ENCODE results near the gene CDC25C. TPM values are rescaled to one million over a fixed set of nuclear protein-coding genes. Genes with fewer than 3 reads are reported as not detected.

CDC25C gene
- total RNA-seq, 1 experiment from 2014 or later = 19.3 TPM

DNA sequence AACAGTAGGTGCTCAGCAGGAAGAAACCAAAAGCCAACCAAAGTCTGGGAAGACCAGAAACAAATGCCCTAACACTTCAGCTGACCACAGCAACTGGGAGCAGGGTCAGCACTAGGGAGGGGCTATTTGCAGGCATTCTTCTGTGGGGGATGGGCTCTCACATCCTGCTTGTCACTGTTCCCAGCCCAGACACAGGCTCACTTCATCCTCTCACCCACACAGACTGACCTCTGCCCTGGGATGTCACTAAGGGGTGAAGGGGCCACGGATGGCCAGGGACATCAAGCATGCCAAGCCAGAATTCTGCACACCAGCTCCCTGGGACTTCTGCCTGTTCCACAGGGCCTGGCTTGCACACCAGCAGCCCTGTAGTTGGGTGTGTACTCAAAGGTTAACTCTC lies 85.9 kb downstream of the CDC25C start (continued):
- TF ChIP-seq CBX3 (IDR thresholded peaks at IDR 0.05; ENCODE audit: low read depth) = no peak
- TF ChIP-seq, protein P1, sequence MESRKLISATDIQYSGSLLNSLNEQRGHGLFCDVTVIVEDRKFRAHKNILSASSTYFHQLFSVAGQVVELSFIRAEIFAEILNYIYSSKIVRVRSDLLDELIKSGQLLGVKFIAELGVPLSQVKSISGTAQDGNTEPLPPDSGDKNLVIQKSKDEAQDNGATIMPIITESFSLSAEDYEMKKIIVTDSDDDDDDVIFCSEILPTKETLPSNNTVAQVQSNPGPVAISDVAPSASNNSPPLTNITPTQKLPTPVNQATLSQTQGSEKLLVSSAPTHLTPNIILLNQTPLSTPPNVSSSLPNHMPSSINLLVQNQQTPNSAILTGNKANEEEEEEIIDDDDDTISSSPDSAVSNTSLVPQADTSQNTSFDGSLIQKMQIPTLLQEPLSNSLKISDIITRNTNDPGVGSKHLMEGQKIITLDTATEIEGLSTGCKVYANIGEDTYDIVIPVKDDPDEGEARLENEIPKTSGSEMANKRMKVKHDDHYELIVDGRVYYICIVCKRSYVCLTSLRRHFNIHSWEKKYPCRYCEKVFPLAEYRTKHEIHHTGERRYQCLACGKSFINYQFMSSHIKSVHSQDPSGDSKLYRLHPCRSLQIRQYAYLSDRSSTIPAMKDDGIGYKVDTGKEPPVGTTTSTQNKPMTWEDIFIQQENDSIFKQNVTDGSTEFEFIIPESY (IDR thresholded peaks at IDR 0.05; ENCODE audit: extremely low read depth, insufficient replicate concordance, low read length) = no peak
- TF ChIP-seq, protein P2, sequence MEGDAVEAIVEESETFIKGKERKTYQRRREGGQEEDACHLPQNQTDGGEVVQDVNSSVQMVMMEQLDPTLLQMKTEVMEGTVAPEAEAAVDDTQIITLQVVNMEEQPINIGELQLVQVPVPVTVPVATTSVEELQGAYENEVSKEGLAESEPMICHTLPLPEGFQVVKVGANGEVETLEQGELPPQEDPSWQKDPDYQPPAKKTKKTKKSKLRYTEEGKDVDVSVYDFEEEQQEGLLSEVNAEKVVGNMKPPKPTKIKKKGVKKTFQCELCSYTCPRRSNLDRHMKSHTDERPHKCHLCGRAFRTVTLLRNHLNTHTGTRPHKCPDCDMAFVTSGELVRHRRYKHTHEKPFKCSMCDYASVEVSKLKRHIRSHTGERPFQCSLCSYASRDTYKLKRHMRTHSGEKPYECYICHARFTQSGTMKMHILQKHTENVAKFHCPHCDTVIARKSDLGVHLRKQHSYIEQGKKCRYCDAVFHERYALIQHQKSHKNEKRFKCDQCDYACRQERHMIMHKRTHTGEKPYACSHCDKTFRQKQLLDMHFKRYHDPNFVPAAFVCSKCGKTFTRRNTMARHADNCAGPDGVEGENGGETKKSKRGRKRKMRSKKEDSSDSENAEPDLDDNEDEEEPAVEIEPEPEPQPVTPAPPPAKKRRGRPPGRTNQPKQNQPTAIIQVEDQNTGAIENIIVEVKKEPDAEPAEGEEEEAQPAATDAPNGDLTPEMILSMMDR (IDR thresholded peaks at IDR 0.05 in 2 of 3, conservative IDR thresholded peaks at IDR 0.05 in 1 of 3; ENCODE audit: borderline replicate concordance in 1 of 3, insufficient read depth in 1 of 3, low read depth in 2 of 3, low read length in 2 of 3) = no peak
- TF ChIP-seq, protein P3, sequence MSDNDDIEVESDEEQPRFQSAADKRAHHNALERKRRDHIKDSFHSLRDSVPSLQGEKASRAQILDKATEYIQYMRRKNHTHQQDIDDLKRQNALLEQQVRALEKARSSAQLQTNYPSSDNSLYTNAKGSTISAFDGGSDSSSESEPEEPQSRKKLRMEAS (IDR thresholded peaks at IDR 0.05) = no peak

DNA sequence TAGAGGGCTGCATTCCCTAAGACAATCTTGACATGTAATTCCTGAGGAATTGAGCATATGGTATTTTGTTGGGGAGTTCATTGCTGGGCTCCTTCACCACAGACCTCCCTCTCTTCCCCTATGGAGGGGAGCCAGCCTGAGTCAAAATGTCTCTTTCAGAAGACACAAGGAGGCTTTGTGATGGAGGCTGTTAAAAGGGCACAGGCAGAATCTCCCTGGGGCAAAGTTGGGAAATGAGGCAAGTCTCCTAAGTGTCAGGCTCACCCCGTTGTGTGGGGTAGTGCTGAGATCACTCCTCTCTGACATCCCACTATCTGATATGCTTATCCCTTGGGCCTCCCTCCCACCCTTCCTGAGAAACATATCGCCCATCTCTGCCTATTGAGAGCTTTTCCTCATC lies 87.8 kb downstream of the CDC25C start:
- BruUV-seq (replicated peaks) = no TSS peak
- Histone ChIP-seq H3K9me3 (ENCODE audit: control insufficient read depth in 1 of 2, insufficient read depth in 1 of 2, low read depth in 1 of 2, low read length in 2 of 2) (no peaks in the 10 kb centered on the region), H3K4me2 (ENCODE audit: low read length) (no peak overlapping the region), H3K27me3 (ENCODE audit: insufficient read depth, low read length) (no peaks in the 10 kb centered on the region), H2AFZ (ENCODE audit: low read depth, low read length, poor library complexity, severe bottlenecking) (no peak overlapping the region), H3K27ac (ENCODE audit: low read depth, low read length) (no peak overlapping the region), H4K20me1 (ENCODE audit: insufficient read depth) (no peaks in the 10 kb centered on the region), H3K9me2 (ENCODE audit: insufficient read depth) (no peaks in the 10 kb centered on the region), H3K4me1 (ENCODE audit: control insufficient read depth in 1 of 2, insufficient read depth in 2 of 2, low read length in 2 of 2) (no peaks in the 10 kb centered on the region), H3K9ac (ENCODE audit: low read length) (no peak overlapping the region), H3K36me3 (ENCODE audit: control insufficient read depth in 1 of 2, insufficient read depth in 2 of 2, low read length in 2 of 2) (no peaks in the 10 kb centered on the region), H3K79me2 (ENCODE audit: insufficient read depth, low read length) (no peaks in the 10 kb centered on the region), H3K4me3 (replicated peaks in 1 of 2; ENCODE audit: low read depth in 1 of 2, low read length in 2 of 2) (no peak overlapping the region)
- no peak for ATAC-seq
- POLR2A ChIA-PET = no interaction called here
- TF ChIP-seq FOSL1 (IDR thresholded peaks at IDR 0.05; ENCODE audit: low read depth) (no peak), EZH2phosphoT487 (IDR thresholded peaks at IDR 0.05; ENCODE audit: borderline replicate concordance) (no peak), ELF1 (IDR thresholded peaks at IDR 0.05; ENCODE audit: borderline replicate concordance, low read depth) (no peak), CEBPB (IDR thresholded peaks at IDR 0.05; ENCODE audit: low read depth) (no peak), EGR1 (IDR thresholded peaks at IDR 0.05; ENCODE audit: low read depth) (no peak)
- TF ChIP-seq, protein P4, sequence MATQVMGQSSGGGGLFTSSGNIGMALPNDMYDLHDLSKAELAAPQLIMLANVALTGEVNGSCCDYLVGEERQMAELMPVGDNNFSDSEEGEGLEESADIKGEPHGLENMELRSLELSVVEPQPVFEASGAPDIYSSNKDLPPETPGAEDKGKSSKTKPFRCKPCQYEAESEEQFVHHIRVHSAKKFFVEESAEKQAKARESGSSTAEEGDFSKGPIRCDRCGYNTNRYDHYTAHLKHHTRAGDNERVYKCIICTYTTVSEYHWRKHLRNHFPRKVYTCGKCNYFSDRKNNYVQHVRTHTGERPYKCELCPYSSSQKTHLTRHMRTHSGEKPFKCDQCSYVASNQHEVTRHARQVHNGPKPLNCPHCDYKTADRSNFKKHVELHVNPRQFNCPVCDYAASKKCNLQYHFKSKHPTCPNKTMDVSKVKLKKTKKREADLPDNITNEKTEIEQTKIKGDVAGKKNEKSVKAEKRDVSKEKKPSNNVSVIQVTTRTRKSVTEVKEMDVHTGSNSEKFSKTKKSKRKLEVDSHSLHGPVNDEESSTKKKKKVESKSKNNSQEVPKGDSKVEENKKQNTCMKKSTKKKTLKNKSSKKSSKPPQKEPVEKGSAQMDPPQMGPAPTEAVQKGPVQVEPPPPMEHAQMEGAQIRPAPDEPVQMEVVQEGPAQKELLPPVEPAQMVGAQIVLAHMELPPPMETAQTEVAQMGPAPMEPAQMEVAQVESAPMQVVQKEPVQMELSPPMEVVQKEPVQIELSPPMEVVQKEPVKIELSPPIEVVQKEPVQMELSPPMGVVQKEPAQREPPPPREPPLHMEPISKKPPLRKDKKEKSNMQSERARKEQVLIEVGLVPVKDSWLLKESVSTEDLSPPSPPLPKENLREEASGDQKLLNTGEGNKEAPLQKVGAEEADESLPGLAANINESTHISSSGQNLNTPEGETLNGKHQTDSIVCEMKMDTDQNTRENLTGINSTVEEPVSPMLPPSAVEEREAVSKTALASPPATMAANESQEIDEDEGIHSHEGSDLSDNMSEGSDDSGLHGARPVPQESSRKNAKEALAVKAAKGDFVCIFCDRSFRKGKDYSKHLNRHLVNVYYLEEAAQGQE (IDR thresholded peaks at IDR 0.05; ENCODE audit: low read depth) = no peak
- TF ChIP-seq, protein P2 (IDR thresholded peaks at IDR 0.05 in 2 of 3, conservative IDR thresholded peaks at IDR 0.05 in 1 of 3; ENCODE audit: borderline replicate concordance in 1 of 3, insufficient read depth in 1 of 3, low read depth in 2 of 3, low read length in 2 of 3) = no peak
- RAD21 ChIA-PET (ENCODE audit: low non-redundant PET in 1 of 2, low total read pairs in 2 of 2, uncharacterized antibody in 2 of 2, unreplicated experiment in 2 of 2) = no interaction called here
- no peak for DNase-seq (ENCODE audit: low read depth, low spot score)
- CTCF ChIA-PET = no interaction called here
- intact Hi-C loops (cut with micrococcal nuclease) = no loop called here
